IPS-15b (cell line): ENCODE measurements around the gene JAKMIP1.
"Not testable (repeated sequence)": the region's sequence is repeated elsewhere in the genome, so short reads cannot be mapped to it uniquely, and the experiment has no call there.

Experiments used
- H3K27me3 ChIP-seq: one replicate; pipeline ENCODE4 v1.6.1; 2013; ENCODE audit warnings: low read length; ENCODE audit not compliant: control insufficient read depth, insufficient read depth
- H3K36me3 ChIP-seq: one replicate; pipeline ENCODE4 v1.6.1; 2013; ENCODE audit warnings: low read length; ENCODE audit not compliant: control insufficient read depth, insufficient read depth
- H3K4me1 ChIP-seq: one replicate; pipeline ENCODE4 v1.6.1; 2013; ENCODE audit warnings: mild to moderate bottlenecking, low read length; ENCODE audit not compliant: control insufficient read depth, insufficient read depth
- H3K4me3 ChIP-seq: one replicate; pipeline ENCODE4 v1.5.1; 2013; ENCODE audit warnings: low read depth, low read length
- H3K9ac ChIP-seq: one replicate; pipeline ENCODE4 v1.6.1; 2013; ENCODE audit warnings: low read depth, mild to moderate bottlenecking, low read length
- H3K9me3 ChIP-seq: one replicate; pipeline ENCODE4 v1.6.1; 2013; ENCODE audit warnings: mild to moderate bottlenecking, low read length; ENCODE audit not compliant: control insufficient read depth, insufficient read depth

JAKMIP1 gene

GRCh38 chr4:6011686-6012085, 188.7 kb downstream of the JAKMIP1 start:
- Histone ChIP-seq H3K9me3 (no peaks in the 10 kb centered on the region), H3K36me3 (no peaks in the 10 kb centered on the region), H3K4me3 (no peak overlapping the region), H3K9ac (no peak overlapping the region), H3K27me3 (peaks cover 20% of the 10 kb centered on the region), H3K4me1 (no peaks in the 10 kb centered on the region)

GRCh38 chr4:6011271-6011671, 189.1 kb downstream of the JAKMIP1 start:
- no peak overlapping the region for H3K4me3 ChIP-seq
- peaks cover 21% of the 10 kb centered on the region for H3K27me3 ChIP-seq

GRCh38 chr4:6010789-6011188, 189.6 kb downstream of the JAKMIP1 start:
- Histone ChIP-seq H3K9me3 (no peaks in the 10 kb centered on the region), H3K9ac (no peak overlapping the region), H3K4me3 (no peak overlapping the region), H3K4me1 (peaks cover 6% of the 10 kb centered on the region), H3K27me3 (peaks cover 21% of the 10 kb centered on the region), H3K36me3 (no peaks in the 10 kb centered on the region)

More at GRCh38 chr4:6011271-6011671, 189.1 kb downstream of the JAKMIP1 start:
- Histone ChIP-seq H3K4me1 (peaks cover 2% of the 10 kb centered on the region), H3K9me3 (no peaks in the 10 kb centered on the region), H3K36me3 (no peaks in the 10 kb centered on the region), H3K9ac (no peak overlapping the region)

GRCh38 chr4:6009452-6009851, 190.9 kb downstream of the JAKMIP1 start:
- H3K4me1 ChIP-seq, result peaks cover 6% of the 10 kb centered on the region
- no peak overlapping the region for H3K4me3 ChIP-seq
- peaks cover 21% of the 10 kb centered on the region for H3K27me3 ChIP-seq
- no peak overlapping the region for H3K9ac ChIP-seq
- no peaks in the 10 kb centered on the region for H3K36me3 ChIP-seq
- H3K9me3 ChIP-seq, result no peaks in the 10 kb centered on the region

GRCh38 chr4:6008766-6009385, 191.5 kb downstream of the JAKMIP1 start:
- H3K36me3 ChIP-seq, result no peaks in the 10 kb centered on the region
- no peak overlapping the region for H3K4me3 ChIP-seq
- H3K9ac ChIP-seq, result no peak overlapping the region
- H3K9me3 ChIP-seq, result no peaks in the 10 kb centered on the region
- peaks cover 6% of the 10 kb centered on the region for H3K4me1 ChIP-seq
- H3K27me3 ChIP-seq, result peaks cover 21% of the 10 kb centered on the region

- no peak overlapping the region for H3K9ac ChIP-seq
- H3K36me3 ChIP-seq, result no peaks in the 10 kb centered on the region
- peak overlapping the region; percentile 7 for H3K4me3 ChIP-seq
- H3K4me1 ChIP-seq, result peaks cover 6% of the 10 kb centered on the region
- peaks cover 21% of the 10 kb centered on the region for H3K27me3 ChIP-seq
- no peaks in the 10 kb centered on the region for H3K9me3 ChIP-seq
These were observed 192.2 kb downstream of the JAKMIP1 start for GRCh38 chr4:6008092-6008551.

GRCh38 chr4:6005175-6005574, 195.2 kb downstream of the JAKMIP1 start:
- H3K36me3 ChIP-seq, result no peaks in the 10 kb centered on the region
- no peak overlapping the region for H3K9ac ChIP-seq
- H3K4me1 ChIP-seq, result peaks cover 6% of the 10 kb centered on the region
- H3K4me3 ChIP-seq, result no peak overlapping the region
- H3K9me3 ChIP-seq, result no peaks in the 10 kb centered on the region
- peaks cover 21% of the 10 kb centered on the region for H3K27me3 ChIP-seq

GRCh38 chr4:6003485-6003884, 196.9 kb downstream of the JAKMIP1 start:
- not testable (repeated sequence) for H3K4me3 ChIP-seq, H3K4me1 ChIP-seq, H3K36me3 ChIP-seq, H3K9ac ChIP-seq, H3K9me3 ChIP-seq
- H3K27me3 ChIP-seq, result peaks cover 11% of the 10 kb centered on the region

- H3K9ac ChIP-seq, result no peak overlapping the region
- no peaks in the 10 kb centered on the region for H3K36me3 ChIP-seq
- H3K4me3 ChIP-seq, result no peak overlapping the region
- no peaks in the 10 kb centered on the region for H3K9me3 ChIP-seq
- peaks cover 10% of the 10 kb centered on the region for H3K27me3 ChIP-seq
- peaks cover 6% of the 10 kb centered on the region for H3K4me1 ChIP-seq
These were observed 197.4 kb downstream of the JAKMIP1 start for GRCh38 chr4:6002926-6003325.

- Histone ChIP-seq H3K4me3 (no peak overlapping the region), H3K36me3 (no peaks in the 10 kb centered on the region)
These were observed 197.9 kb downstream of the JAKMIP1 start for GRCh38 chr4:6002492-6002833.

GRCh38 chr4:6001680-6002491, 198.5 kb downstream of the JAKMIP1 start:
- Histone ChIP-seq H3K9me3 (no peaks in the 10 kb centered on the region), H3K9ac (no peak overlapping the region), H3K27me3 (peaks cover 3% of the 10 kb centered on the region), H3K4me3 (no peak overlapping the region), H3K4me1 (peaks cover 6% of the 10 kb centered on the region), H3K36me3 (no peaks in the 10 kb centered on the region)

More at GRCh38 chr4:6002492-6002833, 197.9 kb downstream of the JAKMIP1 start:
- peaks cover 9% of the 10 kb centered on the region for H3K27me3 ChIP-seq
- H3K9ac ChIP-seq, result no peak overlapping the region
- peaks cover 6% of the 10 kb centered on the region for H3K4me1 ChIP-seq
- no peaks in the 10 kb centered on the region for H3K9me3 ChIP-seq

GRCh38 chr4:5999830-6000365, 200.5 kb downstream of the JAKMIP1 start:
- Histone ChIP-seq H3K9ac (no peak overlapping the region), H3K27me3 (no peaks in the 10 kb centered on the region), H3K36me3 (no peaks in the 10 kb centered on the region), H3K4me1 (no peaks in the 10 kb centered on the region), H3K4me3 (no peak overlapping the region), H3K9me3 (no peaks in the 10 kb centered on the region)
